ENCODE measurements around the gene ZNF470.

- TF ChIP-seq CTCF (IDR thresholded peaks at IDR 0.05) (no peak), POLR2A (IDR thresholded peaks at IDR 0.05) (peak in 1 of 2 donors; percentile 17), EP300 (IDR thresholded peaks at IDR 0.05) (peak in 1 of 2 donors; percentile 54)
These were observed 27.7 kb downstream of the ZNF470 start, which contains the start of gene ZNF71 for GRCh38 chr19:56594783-56595547.
